IMR-90 (cell line): ENCODE data around the gene MGAT4C. TPM values are rescaled to one million over a fixed set of nuclear protein-coding genes. Genes with fewer than 3 reads are reported as not detected.
A peak's percentile ranks its signal among the peaks of the same experiment; 100 is the strongest.

Experiments used
- ATAC-seq: fragments of 200-7000 bp; cut with Tn5 transposase; 2 replicates; pipeline ENCODE4 v1.9.1; 2020; ENCODE audit warnings: low read depth, mild to moderate bottlenecking, moderate library complexity
- BruUV-seq: library from RNA; stranded (reverse); fragments of 400-500 nt; replicated peaks from 2 replicates; lab custom pipeline; 2021; lab: Mats Ljungman, UMichigan
- CTCF ChIA-PET: fragments of 300-600 bp; formaldehyde crosslinking; extraction: SDS; loops from one replicate; lab custom pipeline; 2021; ENCODE audit warnings: antibody characterized with exemption; lab: Yijun Ruan, JAX
- POLR2A ChIA-PET: fragments of 300-600 bp; sonication (Branson Sonifier 250); formaldehyde crosslinking; loops from one replicate; lab custom pipeline; 2022; ENCODE audit warnings: antibody characterized with exemption; ENCODE audit not compliant: unreplicated experiment; lab: Charles Lee
- DNase-seq: peaks from one replicate; pipeline ENCODE4 v3.0.0; 2013
- H2AFZ ChIP-seq: replicated peaks from 2 replicates; pipeline ENCODE3; 2013; ENCODE audit warnings: low read length, mild to moderate bottlenecking; ENCODE audit not compliant: poor library complexity
- H2AK5ac ChIP-seq: 2 replicates; pipeline ENCODE4 v1.6.1; 2013; ENCODE audit warnings: low read depth, low read length, inconsistent platforms
- H2AK9ac ChIP-seq: replicated peaks from 2 replicates; pipeline ENCODE3; 2013; ENCODE audit warnings: mild to moderate bottlenecking, low read depth, low read length, moderate library complexity; ENCODE audit not compliant: poor library complexity
- H2BK120ac ChIP-seq: 2 replicates; pipeline ENCODE4 v1.6.1; 2013; ENCODE audit warnings: low read depth, low read length, inconsistent platforms
- H2BK15ac ChIP-seq: 3 replicates; pipeline ENCODE4 v1.6.1; 2013; ENCODE audit warnings: low read depth, low read length, inconsistent platforms
- H2BK20ac ChIP-seq: 2 replicates; pipeline ENCODE4 v1.6.1; 2013; ENCODE audit warnings: low read depth, mild to moderate bottlenecking, inconsistent platforms, low read length, moderate library complexity
- H2BK5ac ChIP-seq: 2 replicates; pipeline ENCODE4 v1.6.1; 2013; ENCODE audit warnings: mild to moderate bottlenecking, low read depth, low read length, inconsistent platforms; ENCODE audit not compliant: poor library complexity, severe bottlenecking
- H3K14ac ChIP-seq: replicated peaks from 2 replicates; pipeline ENCODE4 v1.6.1; 2013; ENCODE audit warnings: low read depth, low read length, inconsistent platforms
- H3K18ac ChIP-seq: 2 replicates; pipeline ENCODE4 v1.6.1; 2013; ENCODE audit warnings: low read depth, low read length, control low read depth
- H3K23ac ChIP-seq: 2 replicates; pipeline ENCODE4 v1.6.1; 2013; ENCODE audit warnings: low read depth, low read length, inconsistent platforms
- H3K27ac ChIP-seq: 2 replicates; pipeline ENCODE4 v1.5.1; 2013; ENCODE audit warnings: mild to moderate bottlenecking, control low read depth, low read length; ENCODE audit not compliant: insufficient read depth
- H3K27me3 ChIP-seq: 2 replicates; pipeline ENCODE4 v1.6.1; 2013; ENCODE audit warnings: low read length; ENCODE audit not compliant: control insufficient read depth, insufficient read depth
- H3K36me3 ChIP-seq: 2 replicates; pipeline ENCODE4 v1.6.1; 2013; ENCODE audit warnings: low read length, mixed read lengths; ENCODE audit not compliant: control insufficient read depth, insufficient read depth
- H3K4ac ChIP-seq: 2 replicates; pipeline ENCODE4 v1.6.1; 2013; ENCODE audit warnings: low read depth, low read length, inconsistent platforms
- H3K4me1 ChIP-seq: 2 replicates; pipeline ENCODE4 v1.6.1; 2013; ENCODE audit warnings: low read length, mixed read lengths; ENCODE audit not compliant: control insufficient read depth, insufficient read depth
- H3K4me2 ChIP-seq: 2 replicates; pipeline ENCODE4 v1.6.1; 2013; ENCODE audit warnings: low read depth, mild to moderate bottlenecking, control low read depth, low read length, moderate library complexity
- H3K4me3 ChIP-seq: 2 replicates; pipeline ENCODE4 v1.5.1; 2013; ENCODE audit warnings: low read depth, mild to moderate bottlenecking, control low read depth, low read length, moderate library complexity; ENCODE audit not compliant: insufficient read depth
- H3K56ac ChIP-seq: 2 replicates; pipeline ENCODE4 v1.6.1; 2013; ENCODE audit warnings: low read length, inconsistent platforms; ENCODE audit not compliant: insufficient read depth; ENCODE audit errors: extremely low read depth
- H3K79me1 ChIP-seq, 2 experiments: 2 replicates each; pipeline ENCODE4 v1.6.1; 2013; ENCODE audit warnings: low read length in 2 of 2, inconsistent platforms in 1 of 2, low read depth in 1 of 2
- H3K9ac ChIP-seq: 2 replicates; pipeline ENCODE4 v1.6.1; 2013; ENCODE audit warnings: low read depth, low read length, control low read depth
- H3K9me1 ChIP-seq: 2 replicates; pipeline ENCODE4 v1.6.1; 2013; ENCODE audit warnings: low read length, inconsistent platforms; ENCODE audit not compliant: insufficient read depth
- H3K9me3 ChIP-seq: 2 replicates; pipeline ENCODE4 v1.6.1; 2013; ENCODE audit warnings: low read length; ENCODE audit not compliant: control insufficient read depth, insufficient read depth
- H4K20me1 ChIP-seq: 2 replicates; pipeline ENCODE4 v1.6.1; 2013; ENCODE audit warnings: low read length, inconsistent platforms; ENCODE audit not compliant: insufficient read depth
- H4K5ac ChIP-seq: 2 replicates; pipeline ENCODE4 v1.6.1; 2013; ENCODE audit warnings: mild to moderate bottlenecking, low read depth, low read length, control low read depth
- H4K8ac ChIP-seq, 2 experiments: 2 replicates each; pipeline ENCODE4 v1.6.1; 2013; ENCODE audit warnings: low read depth in 2 of 2, low read length in 2 of 2, control low read depth in 1 of 2, inconsistent platforms in 1 of 2
- H4K91ac ChIP-seq: 2 replicates; pipeline ENCODE4 v1.6.1; 2013; ENCODE audit warnings: low read depth, low read length, inconsistent platforms; ENCODE audit not compliant: insufficient read depth
- BHLHE40 ChIP-seq: fragments of 150-350 bp; IDR thresholded peaks from 2 replicates; pipeline ENCODE4 v1.6.1; 2016; ENCODE audit warnings: mild to moderate bottlenecking, low read depth, low read length
- CEBPB ChIP-seq: IDR thresholded peaks from 2 replicates; pipeline ENCODE4 v1.6.1; 2012; ENCODE audit warnings: low read depth, low read length, improper control_type of control experiment
- CHD1 ChIP-seq: IDR thresholded peaks from 2 replicates; pipeline ENCODE4 v1.6.1; 2012; ENCODE audit warnings: low read depth, low read length, improper control_type of control experiment
- FOS ChIP-seq: fragments of 150-350 bp; IDR thresholded peaks from 2 replicates; pipeline ENCODE4 v1.6.1; 2016; ENCODE audit warnings: low read depth, low read length
- MAZ ChIP-seq: IDR thresholded peaks from 2 replicates; pipeline ENCODE4 v1.6.1; 2012; ENCODE audit warnings: low read depth, mild to moderate bottlenecking, low read length, improper control_type of control experiment, moderate library complexity, borderline replicate concordance
- MXI1 ChIP-seq: IDR thresholded peaks from 2 replicates; pipeline ENCODE4 v1.6.1; 2012; ENCODE audit warnings: low read depth, mild to moderate bottlenecking, low read length, moderate library complexity, borderline replicate concordance
- NFE2L2 ChIP-seq: fragments of 150-350 bp; IDR thresholded peaks from 2 replicates; pipeline ENCODE4 v1.6.1; 2016; ENCODE audit warnings: low read depth, mild to moderate bottlenecking, low read length
- POLR2A ChIP-seq: IDR thresholded peaks from 2 replicates; pipeline ENCODE4 v1.6.1; 2012; ENCODE audit warnings: mild to moderate bottlenecking, low read depth, low read length
- RAD21 ChIP-seq: IDR thresholded peaks from 2 replicates; pipeline ENCODE4 v1.6.1; 2012; ENCODE audit warnings: low read length, improper control_type of control experiment
- RCOR1 ChIP-seq: IDR thresholded peaks from 2 replicates; pipeline ENCODE4 v1.6.1; 2012; ENCODE audit warnings: mild to moderate bottlenecking, low read length, improper control_type of control experiment; ENCODE audit not compliant: insufficient replicate concordance
- RFX5 ChIP-seq: IDR thresholded peaks from 2 replicates; pipeline ENCODE4 v1.8.0; 2012; ENCODE audit warnings: low read depth, mild to moderate bottlenecking, low read length, moderate library complexity
- USF2 ChIP-seq: fragments of 150-350 bp; IDR thresholded peaks from 2 replicates; pipeline ENCODE4 v1.6.1; 2017; ENCODE audit warnings: mild to moderate bottlenecking, antibody characterized with exemption, low read length, low read depth
- WGBS, 2 experiments: methylation state at CpG; one replicate each; pipeline versions ENCODE4 v1.1.5 to v1.1.7; 2013; ENCODE audit warnings: missing lambda C conversion rate in 2 of 2; ENCODE audit not compliant: insufficient read length in 1 of 2; ENCODE audit errors: extremely low coverage in 2 of 2; 5-methylcytosine and 5-hydroxymethylcytosine counted together
- dilution Hi-C: fragments of 300-500 bp; cut with HindIII; formaldehyde crosslinking; loops from one replicate; pipeline ENCODE4 v1.14.3; 2018; ENCODE audit warnings: low sequenced_read_pairs; ENCODE audit not compliant: unreplicated experiment
- in situ Hi-C: fragments of 300-500 bp; cut with MboI; formaldehyde crosslinking; loops from 3 replicates; pipeline ENCODE4 v1.14.3; 2019; ENCODE audit warnings: low sequenced_read_pairs, inconsistent platforms, mixed read lengths
- intact Hi-C: fragments of 100-400 bp; cut with micrococcal nuclease; formaldehyde crosslinking; loops from 2 replicates; pipeline ENCODE4 v1.10.0; 2022
- polyA plus RNA-seq, 3 experiments: library from polyadenylated mRNA; depleted of rRNA; stranded (reverse); fragments of >200 nt; gene quantifications; 2 replicates each; pipeline ENCODE4 v1.2.3, GENCODE V29; 2012; ENCODE audit warnings: low replicate concordance in 1 of 3
- total RNA-seq: library from RNA; depleted of rRNA; stranded (reverse); fragments of >200 nt; gene quantifications from 2 replicates; pipeline ENCODE4 v1.2.3, GENCODE V29; 2012
- TF ChIP-seq, protein P1 (sequence below): conservative IDR thresholded peaks from 2 replicates; pipeline ENCODE4 v1.5.1; 2012; ENCODE audit warnings: mild to moderate bottlenecking, low read depth, low read length, improper control_type of control experiment
- TF ChIP-seq, protein P2 (sequence below): fragments of 150-350 bp; IDR thresholded peaks from 2 replicates; pipeline ENCODE4 v1.6.1; 2016; ENCODE audit warnings: low read depth, mild to moderate bottlenecking, low read length, moderate library complexity, borderline replicate concordance

The MGAT4C gene
- total and polyA plus RNA-seq, 2 of the 4 experiments (the other 2 are of a cell fraction): not detected

DNA sequence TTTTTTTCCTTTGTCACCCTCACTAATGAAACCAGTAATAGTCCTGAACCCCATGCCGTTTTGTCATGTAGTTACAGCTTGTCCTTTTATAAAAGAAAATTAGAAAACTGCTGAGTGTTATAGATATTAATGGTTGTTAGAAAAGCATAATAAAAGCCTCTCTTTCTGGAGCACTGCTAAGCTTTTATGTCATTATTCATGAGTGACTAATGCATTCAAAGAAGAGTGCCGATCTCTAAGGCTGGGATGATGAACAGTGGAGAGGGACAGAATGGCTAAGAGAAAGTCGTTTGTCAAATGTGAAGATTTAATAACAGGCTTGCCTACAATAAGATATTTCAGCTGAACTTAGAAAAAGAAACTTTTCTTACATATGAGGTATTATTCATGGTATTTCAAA is 121.6 kb downstream of the MGAT4C start:
- Histone ChIP-seq H2BK15ac (no peak overlapping the region), H3K9me1 (0 out of 2 replicates have a peak, but pooled peaks cover 3% of the 10 kb centered on the region), H3K14ac (no peak overlapping the region), H2AK5ac (no peak overlapping the region), H4K8ac (no peak overlapping the region), H2AFZ (no peak overlapping the region), H2BK120ac (no peak overlapping the region), H3K4me2 (no peak overlapping the region), H3K4me3 (no peak overlapping the region), H2BK5ac (no peak overlapping the region), H3K56ac (no peak overlapping the region), H3K4me1 (no peaks in the 10 kb centered on the region; the same call in 1 of the 2 replicates), H3K9ac (no peak overlapping the region), H3K36me3 (no peaks in the 10 kb centered on the region), H2BK20ac (no peak overlapping the region), H3K4ac (no peak overlapping the region), H2AK9ac (no peak overlapping the region), H3K9me3 (no peaks in the 10 kb centered on the region), H3K18ac (no peak overlapping the region), H3K79me1 (no peaks in the 10 kb centered on the region), H4K5ac (no peak overlapping the region), H4K91ac (no peak overlapping the region), H3K23ac (no peak overlapping the region), H3K27me3 (no peaks in the 10 kb centered on the region), H4K20me1 (no peaks in the 10 kb centered on the region), H3K27ac (no peak overlapping the region)
- 0 out of 2 replicates have a peak, but pooled peaks have one; percentile 51 for ATAC-seq
- no TSS peak for BruUV-seq
- ChIA-PET CTCF (no interaction called here), POLR2A (no interaction called here)
- no CpG with 5 or more reads among the region's 3 CpGs for WGBS, 2 experiments
- TF ChIP-seq MXI1 (no peak), RAD21 (no peak), MAZ (no peak), RFX5 (no peak), CEBPB (no peak), NFE2L2 (no peak), BHLHE40 (no peak), USF2 (no peak), FOS (no peak), POLR2A (no peak), RCOR1 (no peak), CHD1 (no peak)
- TF ChIP-seq, protein P1, sequence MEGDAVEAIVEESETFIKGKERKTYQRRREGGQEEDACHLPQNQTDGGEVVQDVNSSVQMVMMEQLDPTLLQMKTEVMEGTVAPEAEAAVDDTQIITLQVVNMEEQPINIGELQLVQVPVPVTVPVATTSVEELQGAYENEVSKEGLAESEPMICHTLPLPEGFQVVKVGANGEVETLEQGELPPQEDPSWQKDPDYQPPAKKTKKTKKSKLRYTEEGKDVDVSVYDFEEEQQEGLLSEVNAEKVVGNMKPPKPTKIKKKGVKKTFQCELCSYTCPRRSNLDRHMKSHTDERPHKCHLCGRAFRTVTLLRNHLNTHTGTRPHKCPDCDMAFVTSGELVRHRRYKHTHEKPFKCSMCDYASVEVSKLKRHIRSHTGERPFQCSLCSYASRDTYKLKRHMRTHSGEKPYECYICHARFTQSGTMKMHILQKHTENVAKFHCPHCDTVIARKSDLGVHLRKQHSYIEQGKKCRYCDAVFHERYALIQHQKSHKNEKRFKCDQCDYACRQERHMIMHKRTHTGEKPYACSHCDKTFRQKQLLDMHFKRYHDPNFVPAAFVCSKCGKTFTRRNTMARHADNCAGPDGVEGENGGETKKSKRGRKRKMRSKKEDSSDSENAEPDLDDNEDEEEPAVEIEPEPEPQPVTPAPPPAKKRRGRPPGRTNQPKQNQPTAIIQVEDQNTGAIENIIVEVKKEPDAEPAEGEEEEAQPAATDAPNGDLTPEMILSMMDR: no peak
- TF ChIP-seq, protein P2, sequence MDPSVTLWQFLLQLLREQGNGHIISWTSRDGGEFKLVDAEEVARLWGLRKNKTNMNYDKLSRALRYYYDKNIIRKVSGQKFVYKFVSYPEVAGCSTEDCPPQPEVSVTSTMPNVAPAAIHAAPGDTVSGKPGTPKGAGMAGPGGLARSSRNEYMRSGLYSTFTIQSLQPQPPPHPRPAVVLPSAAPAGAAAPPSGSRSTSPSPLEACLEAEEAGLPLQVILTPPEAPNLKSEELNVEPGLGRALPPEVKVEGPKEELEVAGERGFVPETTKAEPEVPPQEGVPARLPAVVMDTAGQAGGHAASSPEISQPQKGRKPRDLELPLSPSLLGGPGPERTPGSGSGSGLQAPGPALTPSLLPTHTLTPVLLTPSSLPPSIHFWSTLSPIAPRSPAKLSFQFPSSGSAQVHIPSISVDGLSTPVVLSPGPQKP: no peak
- in situ Hi-C loops (no loop called here), intact Hi-C loops (no loop called here), dilution Hi-C loops (no loop called here)
- DNase-seq: peak; percentile 35
